NOMO-1 treated with dmso at 0.1 percent for 144 hours (cell line): ENCODE measurements around the gene FRAS1.
"Not testable (repeated sequence)": the region's sequence is repeated elsewhere in the genome, so short reads cannot be mapped to it uniquely, and the experiment has no call there.

Experiments used
- DNase-seq: peaks from one replicate; lab custom pipeline; 2025; ENCODE audit not compliant: unreplicated experiment; lab: John Stamatoyannopoulos, UW

FRAS1 gene, protein sequence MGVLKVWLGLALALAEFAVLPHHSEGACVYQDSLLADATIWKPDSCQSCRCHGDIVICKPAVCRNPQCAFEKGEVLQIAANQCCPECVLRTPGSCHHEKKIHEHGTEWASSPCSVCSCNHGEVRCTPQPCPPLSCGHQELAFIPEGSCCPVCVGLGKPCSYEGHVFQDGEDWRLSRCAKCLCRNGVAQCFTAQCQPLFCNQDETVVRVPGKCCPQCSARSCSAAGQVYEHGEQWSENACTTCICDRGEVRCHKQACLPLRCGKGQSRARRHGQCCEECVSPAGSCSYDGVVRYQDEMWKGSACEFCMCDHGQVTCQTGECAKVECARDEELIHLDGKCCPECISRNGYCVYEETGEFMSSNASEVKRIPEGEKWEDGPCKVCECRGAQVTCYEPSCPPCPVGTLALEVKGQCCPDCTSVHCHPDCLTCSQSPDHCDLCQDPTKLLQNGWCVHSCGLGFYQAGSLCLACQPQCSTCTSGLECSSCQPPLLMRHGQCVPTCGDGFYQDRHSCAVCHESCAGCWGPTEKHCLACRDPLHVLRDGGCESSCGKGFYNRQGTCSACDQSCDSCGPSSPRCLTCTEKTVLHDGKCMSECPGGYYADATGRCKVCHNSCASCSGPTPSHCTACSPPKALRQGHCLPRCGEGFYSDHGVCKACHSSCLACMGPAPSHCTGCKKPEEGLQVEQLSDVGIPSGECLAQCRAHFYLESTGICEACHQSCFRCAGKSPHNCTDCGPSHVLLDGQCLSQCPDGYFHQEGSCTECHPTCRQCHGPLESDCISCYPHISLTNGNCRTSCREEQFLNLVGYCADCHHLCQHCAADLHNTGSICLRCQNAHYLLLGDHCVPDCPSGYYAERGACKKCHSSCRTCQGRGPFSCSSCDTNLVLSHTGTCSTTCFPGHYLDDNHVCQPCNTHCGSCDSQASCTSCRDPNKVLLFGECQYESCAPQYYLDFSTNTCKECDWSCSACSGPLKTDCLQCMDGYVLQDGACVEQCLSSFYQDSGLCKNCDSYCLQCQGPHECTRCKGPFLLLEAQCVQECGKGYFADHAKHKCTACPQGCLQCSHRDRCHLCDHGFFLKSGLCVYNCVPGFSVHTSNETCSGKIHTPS (N-terminal part only)

DNA sequence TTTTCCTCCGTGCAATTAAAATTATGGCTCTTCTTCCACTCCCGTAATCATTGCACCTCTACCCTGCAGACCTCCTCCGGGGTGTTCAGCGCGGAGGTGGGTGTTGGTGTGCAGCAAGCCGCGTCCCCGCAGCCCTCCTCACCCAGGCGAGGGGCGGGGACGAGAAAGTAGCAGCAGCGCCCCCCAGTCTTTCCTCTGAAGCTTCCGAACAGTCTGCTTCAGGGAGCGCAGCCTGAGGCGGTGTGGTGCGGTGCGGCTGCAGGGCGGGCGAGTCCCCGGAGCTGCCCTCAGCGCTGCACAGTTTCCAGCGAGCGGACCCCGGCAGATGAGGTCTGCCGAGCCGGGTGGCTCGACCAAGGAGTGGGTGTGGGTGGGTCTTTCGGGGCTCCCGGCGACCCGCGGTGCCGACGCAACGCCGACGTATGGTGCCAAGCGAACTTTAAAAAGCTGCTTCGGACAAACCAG lies at the start of gene FRAS1:
Gene FRAS1, plus strand, starts transcription at position 189 of the 465 bp plus-strand sequence. CDS start 687 bp downstream, outside the sequence.
- DNase-seq = no peak

GRCh38 chr4:78011003-78011402 lies 46.1 kb upstream of the FRAS1 start:
- DNase-seq = not testable (repeated sequence)

GRCh38 chr4:78014889-78015886 lies 41.9 kb upstream of the FRAS1 start:
- no peak for DNase-seq

GRCh38 chr4:78018271-78019049 lies 38.7 kb upstream of the FRAS1 start:
- DNase-seq = no peak

DNA sequence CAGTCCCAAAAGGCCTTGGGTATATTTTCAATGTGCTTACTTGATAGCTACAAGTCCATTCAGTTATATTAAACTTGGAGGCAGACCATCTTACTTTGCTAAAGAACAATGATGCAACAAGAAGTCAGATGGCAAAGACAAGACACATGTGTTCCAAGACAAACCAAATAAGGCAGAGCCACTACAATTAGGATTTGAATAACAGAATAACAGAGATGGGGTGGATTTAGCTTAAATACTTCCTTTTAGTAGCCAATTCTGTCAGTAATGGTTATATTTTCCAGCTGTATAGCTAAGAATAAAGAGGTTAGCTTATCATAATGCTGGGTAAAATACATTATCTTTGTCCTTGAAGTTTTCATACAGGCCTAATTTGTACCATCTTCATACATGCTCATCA lies 37.7 kb upstream of the FRAS1 start:
- no peak for DNase-seq

DNA sequence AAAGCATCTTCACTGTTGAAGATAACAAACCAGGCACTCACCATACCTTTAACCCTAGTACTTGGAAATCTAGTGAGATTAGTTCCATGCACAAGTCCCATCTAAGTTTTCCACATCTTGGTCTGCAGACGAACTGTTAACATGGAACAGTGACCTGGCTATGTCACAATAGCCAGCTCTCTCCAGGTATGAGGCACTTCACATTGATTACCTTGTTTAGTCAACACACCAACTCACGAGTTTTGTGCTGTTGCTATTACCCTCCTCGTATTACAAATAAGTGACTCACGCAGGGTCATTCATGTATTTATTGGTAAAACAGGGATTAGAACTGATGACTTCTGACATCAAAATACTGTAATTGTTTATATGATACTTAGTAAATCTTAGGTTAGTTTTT lies 36.4 kb upstream of the FRAS1 start:
- no peak for DNase-seq

- DNase-seq = no peak
Observed at GRCh38 chr4:78022517-78022916, 34.6 kb upstream of the FRAS1 start.

- DNase-seq = no peak
Observed at GRCh38 chr4:78024085-78024484, 33.0 kb upstream of the FRAS1 start.

- DNase-seq = no peak
Observed at GRCh38 chr4:78024576-78025091, 32.5 kb upstream of the FRAS1 start.

GRCh38 chr4:78031417-78031950 lies 25.6 kb upstream of the FRAS1 start:
- no peak for DNase-seq

DNA sequence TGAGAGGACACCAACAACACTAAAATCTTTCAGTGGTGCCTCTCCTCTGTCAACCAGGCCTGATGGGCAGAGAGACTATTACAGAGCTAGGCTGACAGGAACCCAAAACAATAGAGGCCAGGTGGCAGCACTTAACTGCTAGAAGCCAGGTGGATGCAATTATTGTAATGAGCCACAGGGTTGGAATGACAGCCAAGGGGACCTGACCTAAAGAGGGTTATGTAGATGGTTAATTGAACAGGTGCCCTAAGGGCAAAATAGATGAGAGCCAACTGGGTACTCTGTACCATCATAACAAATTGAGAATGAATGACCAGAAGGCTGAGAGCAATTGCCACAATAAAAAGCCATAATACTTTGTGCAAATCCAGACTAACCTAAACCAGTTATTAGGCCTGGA lies 24.7 kb upstream of the FRAS1 start:
- DNase-seq = no peak

- no peak for DNase-seq
Observed at GRCh38 chr4:78032929-78033328, 24.2 kb upstream of the FRAS1 start.

- DNase-seq = no peak
Observed at GRCh38 chr4:78033861-78034260, 23.3 kb upstream of the FRAS1 start.

DNA sequence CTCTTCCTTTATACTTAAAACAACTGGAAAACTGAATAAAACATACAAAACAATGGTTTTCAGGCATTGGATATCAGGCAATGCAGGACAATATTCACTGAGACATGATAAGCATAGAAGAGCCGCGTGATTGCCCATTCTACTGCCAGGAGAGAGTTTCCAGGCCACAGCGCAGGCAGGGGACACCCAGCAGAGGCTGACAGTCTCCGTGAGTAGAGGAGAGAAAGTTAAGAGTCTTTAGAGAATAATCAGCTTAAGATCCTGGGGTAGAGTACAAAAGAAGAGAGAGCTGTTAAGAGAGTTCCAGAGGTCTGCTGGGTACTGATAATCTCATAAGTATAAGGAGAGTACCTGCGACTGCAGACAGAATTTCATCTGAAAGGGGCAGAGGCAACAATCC lies 18.4 kb upstream of the FRAS1 start:
- no peak for DNase-seq

- no peak for DNase-seq
Observed at GRCh38 chr4:78039678-78040077, 17.4 kb upstream of the FRAS1 start.

GRCh38 chr4:78040431-78040830 lies 16.7 kb upstream of the FRAS1 start:
- no peak for DNase-seq

DNA sequence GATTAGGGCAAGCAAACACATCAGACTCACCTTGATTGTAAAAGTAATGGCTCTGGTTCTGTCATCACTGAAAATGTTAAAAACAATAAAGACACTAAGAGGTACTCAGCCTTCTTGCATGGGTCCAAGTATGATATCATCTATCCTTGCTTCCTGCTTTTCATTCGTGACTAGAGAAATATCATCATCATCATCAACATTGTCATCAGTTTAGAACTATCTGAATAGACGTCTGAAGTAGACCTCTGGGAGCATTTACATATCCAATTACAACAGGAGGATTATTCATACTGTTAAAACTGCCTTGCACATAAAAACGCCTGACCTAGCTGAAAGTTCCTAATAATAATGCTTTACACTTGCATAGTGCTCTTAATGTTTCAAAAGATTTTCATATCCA lies 9.8 kb upstream of the FRAS1 start:
- no peak for DNase-seq

DNA sequence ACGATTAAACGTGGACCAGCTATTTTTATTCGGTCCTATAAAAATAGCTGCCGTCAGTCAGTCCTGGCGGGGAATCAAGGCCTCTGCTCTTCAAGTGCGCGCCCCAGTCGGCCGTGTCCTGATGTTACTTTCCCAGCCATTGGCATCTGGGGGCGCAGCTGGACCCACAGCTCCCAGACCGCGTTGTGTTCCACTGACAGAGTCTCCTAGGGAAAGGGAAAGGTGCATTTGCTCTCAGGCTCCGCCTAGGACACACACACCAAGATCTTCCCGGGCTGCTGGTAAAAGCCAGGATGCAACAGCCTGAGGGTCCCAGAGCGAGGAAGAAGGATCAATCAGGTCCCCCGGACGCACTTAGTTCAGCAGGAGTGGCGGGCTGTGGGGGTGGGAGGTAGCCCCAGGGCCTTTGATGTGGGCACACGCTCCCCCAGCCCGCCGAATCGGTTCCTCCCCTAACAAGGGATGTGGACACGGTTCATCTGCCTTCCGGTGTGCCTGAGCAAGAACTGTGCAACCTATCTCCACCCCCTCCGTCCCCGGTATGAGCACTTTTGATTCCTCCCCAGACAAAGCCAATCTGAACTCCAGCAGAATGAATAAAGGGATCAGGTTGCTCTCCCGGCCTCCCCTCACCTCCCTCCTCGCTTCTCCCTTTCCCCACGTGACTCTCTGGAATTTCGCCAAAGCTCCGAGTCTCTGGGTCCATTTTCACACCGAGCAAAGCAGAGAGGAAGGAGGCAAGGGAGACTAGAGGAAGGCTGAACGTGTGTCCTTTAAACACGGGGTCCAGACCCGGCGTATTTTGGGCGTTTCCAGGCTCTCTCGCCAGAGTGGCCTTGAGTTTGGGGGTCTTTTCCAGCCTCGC lies 626 bp upstream of the FRAS1 start:
- no peak for DNase-seq
